DMS153 (cell line): Measurements from ENCODE around the gene LMTK3.
"Not testable (repeated sequence)": the region's sequence is repeated elsewhere in the genome, so short reads cannot be mapped to it uniquely, and the experiment has no call there.

Source experiments
- DNase-seq: peaks from one replicate; lab custom pipeline; 2025; lab: John Stamatoyannopoulos, UW

The LMTK3 gene

GRCh38 chr19:48486706-48487105, 24.9 kb downstream of the LMTK3 start:
- DNase-seq: not testable (repeated sequence)

- DNase-seq: no peak
Observed at GRCh38 chr19:48484931-48485612, 26.6 kb downstream of the LMTK3 start.

- no peak for DNase-seq
Observed at GRCh38 chr19:48484247-48484893, 27.3 kb downstream of the LMTK3 start.

- DNase-seq: no peak
Observed at GRCh38 chr19:48483301-48483700, 28.3 kb downstream of the LMTK3 start.

GRCh38 chr19:48481846-48482639, 29.6 kb downstream of the LMTK3 start:
- DNase-seq: no peak

- no peak for DNase-seq
Observed at GRCh38 chr19:48480558-48481500, 30.8 kb downstream of the LMTK3 start.

- DNase-seq: no peak
Observed at GRCh38 chr19:48480183-48480557, 31.5 kb downstream of the LMTK3 start.

- no peak for DNase-seq
Observed at GRCh38 chr19:48479686-48480085, 31.9 kb downstream of the LMTK3 start.

- DNase-seq: no peak
Observed at GRCh38 chr19:48478339-48479256, 33.0 kb downstream of the LMTK3 start.

- no peak for DNase-seq
Observed at GRCh38 chr19:48477698-48478338, 33.8 kb downstream of the LMTK3 start.

GRCh38 chr19:48477067-48477685, 34.5 kb downstream of the LMTK3 start:
- DNase-seq: no peak

GRCh38 chr19:48476176-48476575, 35.5 kb downstream of the LMTK3 start:
- no peak for DNase-seq

GRCh38 chr19:48475369-48476068, 36.1 kb downstream of the LMTK3 start:
- no peak for DNase-seq

- DNase-seq: no peak
Observed at GRCh38 chr19:48474084-48474592, 37.5 kb downstream of the LMTK3 start.

- DNase-seq: no peak
Observed at GRCh38 chr19:48473161-48473966, 38.3 kb downstream of the LMTK3 start.

GRCh38 chr19:48471836-48472235, 39.8 kb downstream of the LMTK3 start:
- DNase-seq: no peak

- no peak for DNase-seq
Observed at GRCh38 chr19:48470856-48471255, 40.8 kb downstream of the LMTK3 start.
